ENCODE results near the gene CSDE1. TPM values are rescaled to one million over a fixed set of nuclear protein-coding genes. Genes with fewer than 3 reads are reported as not detected.
"Not testable (repeated sequence)": the region's sequence is repeated elsewhere in the genome, so short reads cannot be mapped to it uniquely, and the experiment has no call there.

Gene CSDE1
- total RNA-seq, 1 donor from 2014 or later, result 278 TPM

GRCh38 chr1:114782476-114782875, 24.7 kb upstream of the CSDE1 start:
- peaks cover 0 to 14% of the 10 kb centered on the region in 2 donors for H3K36me3 ChIP-seq
- no peaks in the 10 kb centered on the region for H3K27me3 ChIP-seq
- H3K27ac ChIP-seq, result no peak overlapping the region
- H3K9me3 ChIP-seq, result no peaks in the 10 kb centered on the region
- no peak for DNase-seq (ENCODE audit: extremely low spot score in 2 of 2)
- no peak overlapping the region for H3K4me3 ChIP-seq
- H3K4me1 ChIP-seq, result peaks cover 19% of the 10 kb centered on the region
- intact Hi-C loops (cut with DNase I), result no loop called here
- TF ChIP-seq POLR2A (IDR thresholded peaks at IDR 0.05) (no peak), POLR2AphosphoS5 (IDR thresholded peaks at IDR 0.05; ENCODE audit: insufficient read depth in 1 of 2, low read depth in 1 of 2) (no peak)
- TF ChIP-seq, protein P1, sequence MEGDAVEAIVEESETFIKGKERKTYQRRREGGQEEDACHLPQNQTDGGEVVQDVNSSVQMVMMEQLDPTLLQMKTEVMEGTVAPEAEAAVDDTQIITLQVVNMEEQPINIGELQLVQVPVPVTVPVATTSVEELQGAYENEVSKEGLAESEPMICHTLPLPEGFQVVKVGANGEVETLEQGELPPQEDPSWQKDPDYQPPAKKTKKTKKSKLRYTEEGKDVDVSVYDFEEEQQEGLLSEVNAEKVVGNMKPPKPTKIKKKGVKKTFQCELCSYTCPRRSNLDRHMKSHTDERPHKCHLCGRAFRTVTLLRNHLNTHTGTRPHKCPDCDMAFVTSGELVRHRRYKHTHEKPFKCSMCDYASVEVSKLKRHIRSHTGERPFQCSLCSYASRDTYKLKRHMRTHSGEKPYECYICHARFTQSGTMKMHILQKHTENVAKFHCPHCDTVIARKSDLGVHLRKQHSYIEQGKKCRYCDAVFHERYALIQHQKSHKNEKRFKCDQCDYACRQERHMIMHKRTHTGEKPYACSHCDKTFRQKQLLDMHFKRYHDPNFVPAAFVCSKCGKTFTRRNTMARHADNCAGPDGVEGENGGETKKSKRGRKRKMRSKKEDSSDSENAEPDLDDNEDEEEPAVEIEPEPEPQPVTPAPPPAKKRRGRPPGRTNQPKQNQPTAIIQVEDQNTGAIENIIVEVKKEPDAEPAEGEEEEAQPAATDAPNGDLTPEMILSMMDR (IDR thresholded peaks at IDR 0.05), result no peak

DNA sequence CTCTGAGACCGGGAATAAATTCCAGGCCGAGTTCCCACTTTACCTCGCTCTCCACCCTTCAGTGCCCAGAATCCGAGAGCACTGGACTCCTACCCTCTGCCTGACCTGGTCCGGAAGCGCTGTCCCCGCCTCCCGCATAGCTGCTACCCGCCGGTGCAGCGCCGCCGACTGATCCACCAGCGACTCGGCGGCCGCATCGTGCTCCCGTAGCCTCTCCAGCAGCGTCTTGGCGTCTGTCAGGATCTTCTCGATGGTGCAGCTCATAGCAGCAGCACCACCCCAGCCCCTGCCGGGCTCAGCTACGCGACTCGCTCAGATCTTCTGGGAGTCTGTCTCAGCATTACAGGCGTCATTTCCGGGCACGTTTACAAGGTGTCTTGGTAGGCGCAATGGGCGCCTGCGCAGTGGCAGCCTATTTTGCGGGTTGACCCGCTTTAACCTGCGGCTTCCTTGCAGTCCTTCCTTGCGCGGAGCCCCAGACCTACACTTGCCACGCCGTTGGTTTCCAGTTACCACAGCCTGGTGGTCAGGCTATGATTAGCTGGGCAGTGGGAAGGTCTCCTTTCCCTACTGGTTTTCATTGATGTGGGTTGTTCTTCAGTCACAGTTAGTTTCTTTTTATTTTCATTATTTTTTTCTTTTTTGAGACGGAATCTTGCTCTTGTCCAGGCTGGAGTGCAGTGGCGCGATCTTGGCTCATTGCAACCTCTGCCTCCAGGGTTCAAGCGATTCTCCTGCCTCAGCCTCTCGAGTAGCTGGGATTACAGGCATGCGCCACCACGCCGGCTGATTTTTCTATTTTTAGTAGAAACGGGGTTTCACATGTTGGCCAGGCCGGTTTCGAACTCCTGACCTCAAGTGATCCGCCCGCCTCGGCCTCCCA, 22.8 kb upstream of the CSDE1 start, which contains the start of gene SIKE1:
TSS of gene SIKE1 (minus strand) at position 342 of the 883 bp plus-strand sequence. CDS start at position 264, 78 bp downstream.
- intact Hi-C loops (cut with DNase I), result no loop called here
- Histone ChIP-seq H3K27ac (peak within 1 kb of the TSS; percentile 88), H3K9me3 (no peaks in the 10 kb centered on the region), H3K4me1 (peaks cover 19% of the 10 kb centered on the region), H3K27me3 (no peaks in the 10 kb centered on the region), H3K4me3 (peak within 1 kb of the TSS; percentile 73 to 77), H3K36me3 (peaks cover 0 to 17% of the 10 kb centered on the region in 2 donors)
- DNase-seq (ENCODE audit: extremely low spot score in 2 of 2), result peak in 1 of 2 donors; percentile 89
- TF ChIP-seq, protein P1 (IDR thresholded peaks at IDR 0.05), result peak in 2 of 3 experiments; percentile 6 to 32
- TF ChIP-seq POLR2A (IDR thresholded peaks at IDR 0.05) (peak in 1 of 2 donors; percentile 55), POLR2AphosphoS5 (IDR thresholded peaks at IDR 0.05; ENCODE audit: insufficient read depth in 1 of 2, low read depth in 1 of 2) (peak; percentile 89 to 93)

GRCh38 chr1:114779722-114780121, 21.9 kb upstream of the CSDE1 start:
- peak overlapping the region; percentile 88 for H3K27ac ChIP-seq
- TF ChIP-seq, protein P1 (IDR thresholded peaks at IDR 0.05), result no peak
- TF ChIP-seq POLR2A (IDR thresholded peaks at IDR 0.05) (no peak), POLR2AphosphoS5 (IDR thresholded peaks at IDR 0.05; ENCODE audit: insufficient read depth in 1 of 2, low read depth in 1 of 2) (no peak)
- DNase-seq (ENCODE audit: extremely low spot score in 2 of 2), result no peak
- H3K27me3 ChIP-seq, result no peaks in the 10 kb centered on the region
- H3K9me3 ChIP-seq, result no peaks in the 10 kb centered on the region
- peaks cover 0 to 17% of the 10 kb centered on the region in 2 donors for H3K36me3 ChIP-seq
- intact Hi-C loops (cut with DNase I), result loop anchor here (5.0 kb wide), 1 partner anchor 1628 kb away; no protein-coding TSS in a partner anchor
- H3K4me1 ChIP-seq, result peaks cover 19% of the 10 kb centered on the region
- H3K4me3 ChIP-seq, result peak overlapping the region; percentile 73 to 77

DNA sequence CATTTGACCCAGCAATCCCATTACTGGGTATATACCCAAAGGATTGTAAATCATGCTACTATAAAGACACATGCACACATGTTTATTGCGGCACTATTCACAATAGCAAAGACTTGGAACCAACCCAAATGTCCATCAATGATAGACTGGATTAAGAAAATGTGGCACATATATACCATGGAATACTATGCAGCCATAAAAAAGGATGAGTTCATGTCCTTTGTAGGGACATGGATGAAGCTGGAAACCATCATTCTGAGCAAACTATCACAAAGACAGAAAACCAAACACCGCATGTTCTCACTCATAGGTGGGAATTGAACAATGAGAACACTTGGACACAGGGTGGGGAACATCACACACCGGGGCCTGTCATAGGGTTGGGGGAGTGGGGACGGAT, 18.9 kb upstream of the CSDE1 start:
- intact Hi-C loops (cut with DNase I), result loop anchor here (5.0 kb wide), 1 partner anchor 1631 kb away; no protein-coding TSS in a partner anchor
- not testable (repeated sequence) for DNase-seq (ENCODE audit: extremely low spot score in 2 of 2); H3K9me3 ChIP-seq; H3K27me3 ChIP-seq; H3K27ac ChIP-seq; H3K4me3 ChIP-seq
- peaks cover 19% of the 10 kb centered on the region for H3K4me1 ChIP-seq
- H3K36me3 ChIP-seq, result peaks cover 0 to 29% of the 10 kb centered on the region in 2 donors

DNA sequence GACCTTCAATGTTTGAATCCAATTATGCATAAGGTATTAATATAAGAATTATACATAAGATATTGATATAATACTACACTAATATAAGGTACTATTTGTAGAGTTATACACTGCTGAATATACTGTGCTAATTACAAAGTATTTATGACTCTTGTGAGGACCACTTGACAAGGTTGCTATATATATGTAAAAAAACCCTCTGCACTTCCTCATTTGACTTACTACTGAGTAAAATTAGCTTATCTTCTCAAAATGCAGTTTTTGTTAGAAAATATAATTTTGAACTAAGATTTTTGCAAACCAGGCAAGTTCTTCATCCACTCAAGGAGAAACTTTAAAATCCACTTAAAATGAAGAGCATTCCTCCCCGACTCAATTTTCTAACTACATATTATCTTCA, 14.2 kb upstream of the CSDE1 start:
- no peak for DNase-seq (ENCODE audit: extremely low spot score in 2 of 2)
- intact Hi-C loops (cut with DNase I), result no loop called here
- no peak overlapping the region for H3K4me3 ChIP-seq
- no peaks in the 10 kb centered on the region for H3K9me3 ChIP-seq
- no peak overlapping the region for H3K27ac ChIP-seq
- H3K36me3 ChIP-seq, result peaks cover 0 to 19% of the 10 kb centered on the region in 2 donors
- TF ChIP-seq, protein P1 (IDR thresholded peaks at IDR 0.05), result no peak
- no peak for TF ChIP-seq POLR2AphosphoS5 (IDR thresholded peaks at IDR 0.05; ENCODE audit: insufficient read depth in 1 of 2, low read depth in 1 of 2)
- TF ChIP-seq POLR2A (IDR thresholded peaks at IDR 0.05), result no peak
- no peaks in the 10 kb centered on the region for H3K27me3 ChIP-seq
- H3K4me1 ChIP-seq, result no peaks in the 10 kb centered on the region
